GM12878 (cell line): ENCODE data around the gene ATF6. TPM values are rescaled to one million over a fixed set of nuclear protein-coding genes. Genes with fewer than 3 reads are reported as not detected.
"Not testable (repeated sequence)": the region's sequence is repeated elsewhere in the genome, so short reads cannot be mapped to it uniquely, and the experiment has no call there.

Experiments
- ATAC-seq: fragments of 200-7000 bp; cut with Tn5 transposase; 3 replicates; pipeline ENCODE4 v1.9.1; 2020; ENCODE audit warnings: mild to moderate bottlenecking, moderate library complexity
- BruUV-seq: library from RNA; stranded (reverse); fragments of 400-500 nt; replicated peaks from 2 replicates; lab custom pipeline; 2021; lab: Mats Ljungman, UMichigan
- CTCF ChIA-PET: fragments of 300-600 bp; sonication (Branson Sonifier 250); formaldehyde crosslinking; extraction: SDS; loops from one replicate; lab custom pipeline; 2021; ENCODE audit warnings: inconsistent platforms; lab: Yijun Ruan, JAX
- POLR2A ChIA-PET: fragments of 350-600 bp; formaldehyde crosslinking; extraction: SDS; loops from one replicate; lab custom pipeline; 2021; ENCODE audit warnings: inconsistent platforms; lab: Charles Lee
- RAD21 ChIA-PET: fragments of 300-600 bp; sonication (Branson Sonifier 250); formaldehyde crosslinking; loops from one replicate; lab custom pipeline; 2023; ENCODE audit warnings: antibody characterized with exemption; ENCODE audit not compliant: unreplicated experiment; lab: Charles Lee
- SMC1A ChIA-PET: fragments of 300-600 bp; sonication (Branson Sonifier 250); formaldehyde crosslinking; loops from one replicate; lab custom pipeline; 2023; ENCODE audit not compliant: unreplicated experiment, uncharacterized antibody; lab: Charles Lee
- DNase-seq: peaks from one replicate; pipeline ENCODE4 v3.0.0-alpha.2; 2011; ENCODE audit warnings: low read depth, low spot score
- FAIRE-seq: peaks from 3 replicates; lab custom pipeline; 2011; peaks lifted over from hg19 to GRCh38; lab: Jason Lieb, UNC
- H2AFZ ChIP-seq: 2 replicates; pipeline ENCODE4 v1.6.0; 2011; ENCODE audit warnings: low read depth, low read length, control low read depth; ENCODE audit not compliant: control insufficient read depth
- H3K27ac ChIP-seq: 2 replicates; pipeline ENCODE4 v1.5.1; 2011; ENCODE audit warnings: control low read depth; ENCODE audit not compliant: control insufficient read depth, insufficient read depth
- H3K27me3 ChIP-seq, 2 experiments: replicated peaks in 1 of 2; 2 replicates each; pipeline versions ENCODE4 v1.6.0 to v1.6.1; 2011; ENCODE audit warnings: low read length in 1 of 2; ENCODE audit not compliant: control insufficient read depth in 2 of 2, insufficient read depth in 2 of 2
- H3K36me3 ChIP-seq, 2 experiments: 2 replicates each; pipeline ENCODE4 v1.5.1; 2011; ENCODE audit warnings: low read length in 1 of 2; ENCODE audit not compliant: control insufficient read depth in 2 of 2, insufficient read depth in 2 of 2
- H3K4me1 ChIP-seq: 2 replicates; pipeline ENCODE4 v1.6.1; 2011; ENCODE audit warnings: mild to moderate bottlenecking, low read length, moderate library complexity, mixed read lengths; ENCODE audit not compliant: control insufficient read depth, insufficient read depth
- H3K4me2 ChIP-seq: 2 replicates; pipeline ENCODE4 v1.6.0; 2011; ENCODE audit warnings: control low read depth; ENCODE audit not compliant: control insufficient read depth, insufficient read depth
- H3K4me3 ChIP-seq: fragments of 200-600 bp; sonication (generic); 2 replicates; pipeline ENCODE4 v1.5.1; 2016
- H3K79me2 ChIP-seq: 2 replicates; pipeline ENCODE4 v1.6.0; 2011; ENCODE audit warnings: low read length; ENCODE audit not compliant: control insufficient read depth, insufficient read depth
- H3K9ac ChIP-seq: 2 replicates; pipeline ENCODE4 v1.8.0; 2011; ENCODE audit warnings: low read length, control low read depth, mixed read lengths; ENCODE audit not compliant: control insufficient read depth, insufficient read depth
- H3K9me3 ChIP-seq: replicated peaks from 3 replicates; pipeline ENCODE4 v1.5.1; 2011; ENCODE audit warnings: mild to moderate bottlenecking, low read length; ENCODE audit not compliant: control insufficient read depth, insufficient read depth
- H4K20me1 ChIP-seq: 2 replicates; pipeline ENCODE4 v1.6.0; 2011; ENCODE audit not compliant: control insufficient read depth, insufficient read depth
- CEBPB ChIP-seq, 2 experiments: fragments of 150-350 bp in 1 of 2; IDR thresholded peaks; 2 replicates each; pipeline ENCODE4 v1.6.1; 2012 to 2014; ENCODE audit warnings: low read depth in 2 of 2, low read length in 2 of 2, borderline replicate concordance in 1 of 2, inconsistent platforms in 1 of 2
- CREM ChIP-seq: IDR thresholded peaks from 2 replicates; pipeline ENCODE4 v1.6.1; 2014; ENCODE audit warnings: antibody characterized with exemption, low read depth
- KDM1A ChIP-seq: fragments of 200-600 bp; sonication (generic); IDR thresholded peaks from 2 replicates; pipeline ENCODE4 v1.6.1; 2016; ENCODE audit warnings: borderline replicate concordance
- MAX ChIP-seq: IDR thresholded peaks from 2 replicates; pipeline ENCODE4 v1.6.1; 2012; ENCODE audit warnings: low read depth, low read length, improper control_type of control experiment
- RFX5 ChIP-seq: IDR thresholded peaks from 2 replicates; pipeline ENCODE4 v1.6.1; 2011; ENCODE audit warnings: low read depth, low read length, improper control_type of control experiment
- STAT1 ChIP-seq: fragments of 450-650 bp; conservative IDR thresholded peaks from 2 replicates; pipeline ENCODE4 v1.6.1; 2014; ENCODE audit warnings: antibody characterized with exemption, mild to moderate bottlenecking
- STAT3 ChIP-seq: IDR thresholded peaks from 2 replicates; pipeline ENCODE4 v1.6.1; 2011; ENCODE audit warnings: low read depth, low read length, improper control_type of control experiment
- TCF3 ChIP-seq: IDR thresholded peaks from 2 replicates; pipeline ENCODE4 v1.6.1; 2012; ENCODE audit warnings: low read depth, mild to moderate bottlenecking, low read length, borderline replicate concordance; ENCODE audit not compliant: insufficient read depth
- YBX1 ChIP-seq: fragments of 450-650 bp; IDR thresholded peaks from 2 replicates; pipeline ENCODE4 v1.6.1; 2016; ENCODE audit warnings: antibody characterized with exemption
- ZBTB11 ChIP-seq: fragments of 450-650 bp; formaldehyde crosslinking; IDR thresholded peaks from 2 replicates; pipeline ENCODE4 v1.5.0; 2022; ENCODE audit warnings: mild to moderate bottlenecking, missing genetic modification characterization
- WGBS: methylation state at CpG from one replicate; pipeline ENCODE4 v1.1.6; 2016; ENCODE audit warnings: low lambda C conversion rate; ENCODE audit not compliant: insufficient replicate concordance, insufficient coverage; ENCODE audit errors: missing lambda C conversion rate; 5-methylcytosine and 5-hydroxymethylcytosine counted together
- in situ Hi-C: fragments of 300-500 bp; cut with MboI; formaldehyde crosslinking; loops from 9 replicates; pipeline ENCODE4 v1.14.3; 2018; ENCODE audit warnings: mixed read lengths
- intact Hi-C: fragments of 100-400 bp; cut with micrococcal nuclease; formaldehyde crosslinking; loops from one replicate; pipeline ENCODE4 v1.14.2; 2022; ENCODE audit not compliant: unreplicated experiment
- polyA plus RNA-seq, 11 experiments: library from polyadenylated mRNA; depleted of rRNA in 4 of 11; unstranded in 6 of 11; stranded (reverse) in 5 of 11; fragments of >200 nt; fragmentation: Nextera tagmentation in 4 of 11; fragmentation: Illumina TruSeq in 1 of 11; extraction: Ambion mirVana in 4 of 11; extraction: Trizol in 1 of 11; gene quantifications; 1 replicate in 1 of 11; 2 replicates in 10 of 11; pipeline versions ENCODE4 v1.2.1 to v1.2.3, GENCODE V29; 2011 to 2016; ENCODE audit warnings: inconsistent platforms in 2 of 11, missing spikeins in 2 of 11, low read depth in 1 of 11
- total RNA-seq, 4 experiments: library from RNA; depleted of rRNA in 3 of 4; stranded (reverse); fragments of >200 nt in 3 of 4; fragmentation: Illumina TruSeq in 1 of 4; extraction: Trizol in 1 of 4; gene quantifications; 2 replicates each; pipeline versions ENCODE4 v1.2.1 to v1.2.3, GENCODE V29; 2013 to 2021
- TF ChIP-seq, protein P1 (sequence below): fragments of 450-650 bp; IDR thresholded peaks from 2 replicates; pipeline ENCODE4 v1.6.1; 2016; ENCODE audit warnings: mild to moderate bottlenecking

ATF6 gene
- total and polyA plus RNA-seq, 10 of the 15 experiments (the other 5 are each of a cell fraction or from before 2014, with no cell fraction given) = 7.8 to 24.3 (median 14.7) TPM

DNA sequence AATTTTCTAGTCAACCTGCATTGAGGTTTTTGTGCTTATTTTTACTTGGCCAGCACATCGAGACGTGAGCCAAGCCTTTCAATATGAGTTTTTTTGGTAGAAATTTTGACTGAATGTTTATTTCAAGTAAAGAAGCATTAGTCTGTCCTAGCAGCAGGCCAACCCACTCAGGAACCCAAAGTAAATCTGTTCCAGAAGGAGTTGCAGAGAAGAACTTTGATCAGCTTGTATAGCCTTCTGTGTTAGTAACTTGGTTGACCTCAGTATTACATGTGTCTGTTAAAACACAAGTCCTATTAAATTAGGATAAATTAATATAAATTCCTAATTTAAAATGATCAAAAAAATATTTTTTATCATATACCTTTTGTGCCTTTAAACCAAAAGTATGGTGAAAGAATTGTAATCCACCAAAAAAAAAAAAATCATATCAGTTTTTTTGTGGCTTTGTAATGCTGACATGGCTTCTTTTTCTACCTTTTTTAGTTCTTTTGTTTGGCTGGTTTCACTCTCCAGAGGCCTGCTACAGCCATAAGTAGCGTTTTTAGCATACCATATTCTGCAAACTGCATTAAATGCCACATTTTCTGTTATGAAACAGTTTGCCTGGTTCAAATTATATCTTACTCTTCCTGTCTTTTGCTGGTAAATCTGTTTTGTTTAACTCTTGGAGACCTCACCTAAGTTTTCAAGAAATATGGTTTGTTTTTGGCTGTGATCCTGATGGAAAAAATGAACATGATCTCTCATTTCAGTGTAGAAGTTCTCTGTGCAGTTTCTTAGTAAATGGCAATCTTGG is 39.5 kb downstream of the ATF6 start:
- Histone ChIP-seq H3K27ac (no peak overlapping the region), H3K9ac (no peak overlapping the region), H3K9me3 (0 out of 3 replicates have a peak, but pooled peaks cover 2% of the 10 kb centered on the region), H3K36me3 (peaks cover 6 to 10% of the 10 kb centered on the region in 2 experiments; a peak in 3 of 4 replicates), H3K4me3 (no peak overlapping the region), H3K79me2 (no peaks in the 10 kb centered on the region), H2AFZ (no peak overlapping the region), H4K20me1 (no peaks in the 10 kb centered on the region), H3K4me1 (no peaks in the 10 kb centered on the region), H3K4me2 (no peak overlapping the region), H3K27me3 (no peaks in the 10 kb centered on the region)
- intact Hi-C loops = loop anchor here (10.0 kb wide), 1 partner anchor 469 kb away; no protein-coding TSS in a partner anchor
- POLR2A ChIA-PET = no interaction called here
- CTCF ChIA-PET = interaction anchor here (1.4 kb wide), 1 partner anchor 13 kb away, joined by 4 read pairs; no protein-coding TSS in a partner anchor
- ATAC-seq (no peak), DNase-seq (no peak), FAIRE-seq (no peak)
- no TSS peak for BruUV-seq
- in situ Hi-C loops = no loop called here
- SMC1A ChIA-PET = no interaction called here
- RAD21 ChIA-PET = no interaction called here
- no peak for TF ChIP-seq TCF3
- TF ChIP-seq CEBPB (IDR thresholded peaks at IDR 0.05; ENCODE audit: borderline replicate concordance in 1 of 2, low read depth in 2 of 2, low read length in 2 of 2) = no peak
- no peak for TF ChIP-seq STAT3
- TF ChIP-seq STAT1 = no peak
- TF ChIP-seq RFX5 = no peak
- TF ChIP-seq, protein P1, sequence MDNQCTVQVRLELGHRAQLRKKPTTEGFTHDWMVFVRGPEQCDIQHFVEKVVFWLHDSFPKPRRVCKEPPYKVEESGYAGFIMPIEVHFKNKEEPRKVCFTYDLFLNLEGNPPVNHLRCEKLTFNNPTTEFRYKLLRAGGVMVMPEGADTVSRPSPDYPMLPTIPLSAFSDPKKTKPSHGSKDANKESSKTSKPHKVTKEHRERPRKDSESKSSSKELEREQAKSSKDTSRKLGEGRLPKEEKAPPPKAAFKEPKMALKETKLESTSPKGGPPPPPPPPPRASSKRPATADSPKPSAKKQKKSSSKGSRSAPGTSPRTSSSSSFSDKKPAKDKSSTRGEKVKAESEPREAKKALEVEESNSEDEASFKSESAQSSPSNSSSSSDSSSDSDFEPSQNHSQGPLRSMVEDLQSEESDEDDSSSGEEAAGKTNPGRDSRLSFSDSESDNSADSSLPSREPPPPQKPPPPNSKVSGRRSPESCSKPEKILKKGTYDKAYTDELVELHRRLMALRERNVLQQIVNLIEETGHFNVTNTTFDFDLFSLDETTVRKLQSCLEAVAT = no peak
- TF ChIP-seq CREM = no peak
- TF ChIP-seq KDM1A = no peak
- no peak for TF ChIP-seq ZBTB11
- no peak for TF ChIP-seq MAX
- no peak for TF ChIP-seq YBX1
- WGBS = 55% methylated on average over 3 of the region's 3 CpGs

DNA sequence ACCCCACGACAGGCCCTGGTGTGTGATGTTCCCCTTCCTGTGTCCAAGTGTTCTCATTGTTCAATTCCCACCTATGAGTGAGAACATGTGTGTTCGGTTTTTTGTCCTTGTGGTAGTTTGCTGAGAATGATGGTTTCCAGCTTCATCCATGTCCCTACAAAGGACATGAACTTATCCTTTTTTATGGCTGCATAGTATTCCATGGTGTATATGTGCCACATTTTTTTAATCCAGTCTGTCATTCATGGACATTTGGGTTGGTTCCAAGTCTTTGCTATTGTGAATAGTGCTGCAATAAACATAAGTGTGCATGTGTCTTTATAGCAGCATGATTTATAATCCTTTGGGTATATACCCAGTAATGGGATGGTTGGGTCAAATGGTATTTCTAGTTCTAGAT is 43.1 kb downstream of the ATF6 start:
- CTCF ChIA-PET, RAD21 ChIA-PET, DNase-seq, H3K79me2 ChIP-seq, H3K9ac ChIP-seq, in situ Hi-C loops, ATAC-seq, H3K27me3 ChIP-seq, H3K36me3 ChIP-seq, H3K4me2 ChIP-seq, H3K4me3 ChIP-seq, H3K27ac ChIP-seq, BruUV-seq, H3K9me3 ChIP-seq, FAIRE-seq, H4K20me1 ChIP-seq, H3K4me1 ChIP-seq, SMC1A ChIA-PET, H2AFZ ChIP-seq: not testable (repeated sequence)
- 65% methylated on average over 2 of the region's 2 CpGs for WGBS
- intact Hi-C loops = loop anchor here (10.0 kb wide), 1 partner anchor 466 kb away; no protein-coding TSS in a partner anchor
- POLR2A ChIA-PET = interaction anchor here (0.6 kb wide), 1 partner anchor 227 kb away, joined by 4 read pairs; no protein-coding TSS in a partner anchor
